ENCODE results near the gene PCYT1A. TPM values are rescaled to one million over a fixed set of nuclear protein-coding genes. Genes with fewer than 3 reads are reported as not detected.

The PCYT1A gene
- total RNA-seq = 68.9 and 78.6 TPM in 2 replicates

GRCh38 chr3:196287440-196288140 is at the start of gene PCYT1A:
Gene PCYT1A (minus strand): TSS chr3:196287726. CDS start chr3:196270531, 17,195 bp downstream.

GRCh38 chr3:196317687-196318467 is 30.4 kb upstream of the PCYT1A start, which contains the start of gene DYNLT2B:
Gene DYNLT2B (minus strand): TSS chr3:196318240. CDS start chr3:196318152, 88 bp downstream.

GRCh38 chr3:196216089-196216564 is 71.4 kb downstream of the PCYT1A start, which contains the start of gene SLC51A:
Gene SLC51A (plus strand): TSS chr3:196216534. CDS start chr3:196216713, 179 bp downstream.

GRCh38 chr3:196210673-196211556 is 76.6 kb downstream of the PCYT1A start, which contains the start of gene ZDHHC19:
Gene ZDHHC19 (minus strand): TSS chr3:196211400. CDS start chr3:196211315, 85 bp downstream.

Other genes starting within 250 kb of the PCYT1A start
- gene TFRC, start 205.6 kb downstream of the PCYT1A start, total RNA-seq = 297 and 356 TPM in 2 replicates
- not detected in 2 replicates for gene ZDHHC19, start 76.3 kb downstream of the PCYT1A start, total RNA-seq
- not detected in 2 replicates for gene SLC51A, start 71.2 kb downstream of the PCYT1A start, total RNA-seq
- gene DYNLT2B, start 30.5 kb upstream of the PCYT1A start, total RNA-seq = 6.9 and 7.2 TPM in 2 replicates
- not detected in 2 replicates for gene TM4SF19, start 50.7 kb upstream of the PCYT1A start, total RNA-seq
- gene UBXN7, start 144.7 kb upstream of the PCYT1A start, total RNA-seq = 21.2 and 30.6 TPM in 2 replicates
- gene RNF168, start 216.0 kb upstream of the PCYT1A start, total RNA-seq = 12.0 and 13.2 TPM in 2 replicates
- not detected in 2 replicates for gene SMCO1, start 227.6 kb upstream of the PCYT1A start, total RNA-seq